DND-41 (cell line): Measurements from ENCODE around the gene SYT1.

Source experiments
- CTCF ChIP-seq: IDR thresholded peaks from 2 replicates; pipeline ENCODE4 v1.5.1; 2012; ENCODE audit warnings: borderline replicate concordance, low read length, moderate library complexity, mild to moderate bottlenecking; ENCODE audit not compliant: poor library complexity, severe bottlenecking; ENCODE audit errors: extremely low read depth
- EZH2 ChIP-seq: IDR thresholded peaks from 3 replicates; pipeline ENCODE4 v1.6.1; 2012; ENCODE audit warnings: borderline replicate concordance, low read depth, mild to moderate bottlenecking, moderate library complexity, low read length, inconsistent platforms; ENCODE audit not compliant: severe bottlenecking

- no peak for TF ChIP-seq CTCF
- TF ChIP-seq EZH2: no peak
Observed at GRCh38 chr12:79442396-79442795, 577.8 kb downstream of the SYT1 start.
